Endothelial cell (in vitro differentiated cells): ENCODE results near the gene WNT9A. TPM values are rescaled to one million over a fixed set of nuclear protein-coding genes. Genes with fewer than 3 reads are reported as not detected.

ENCODE experiments used
- DNase-seq: peaks from one replicate; pipeline ENCODE4 v3.0.0; 2021; ENCODE audit warnings: low spot score
- H3K27ac Mint-ChIP-seq: one replicate; pipeline ENCODE4 v1.8.0; 2021; ENCODE audit warnings: mixed read lengths, inconsistent platforms; ENCODE audit not compliant: unreplicated experiment
- H3K27me3 Mint-ChIP-seq: one replicate; pipeline ENCODE4 v1.8.0; 2021; ENCODE audit warnings: mild to moderate bottlenecking, moderate library complexity, mixed read lengths, inconsistent platforms; ENCODE audit not compliant: unreplicated experiment
- H3K36me3 Mint-ChIP-seq: one replicate; pipeline ENCODE4 v1.8.0; 2021; ENCODE audit warnings: mild to moderate bottlenecking, low read depth, mixed read lengths, inconsistent platforms; ENCODE audit not compliant: unreplicated experiment
- H3K4me1 Mint-ChIP-seq: one replicate; pipeline ENCODE4 v1.8.0; 2021; ENCODE audit warnings: mild to moderate bottlenecking, mixed read lengths, inconsistent platforms; ENCODE audit not compliant: unreplicated experiment
- H3K4me3 Mint-ChIP-seq: one replicate; pipeline ENCODE4 v1.8.0; 2021; ENCODE audit warnings: mild to moderate bottlenecking, mixed read lengths, inconsistent platforms; ENCODE audit not compliant: unreplicated experiment
- H3K9me3 Mint-ChIP-seq: one replicate; pipeline ENCODE4 v1.8.0; 2021; ENCODE audit warnings: mixed read lengths, inconsistent platforms; ENCODE audit not compliant: unreplicated experiment
- total RNA-seq: library from RNA; stranded (reverse); fragmentation: NEBNext Ultra II Directional; extraction: Animal tissue kit (Norgen Biotek cat#: 25700); gene quantifications from one replicate; pipeline ENCODE4 v1.2.1, GENCODE V29; 2021; ENCODE audit not compliant: unreplicated experiment
- TF ChIP-seq, protein P1 (sequence below): fragments of 200-600 bp; sonication (generic); IDR thresholded peaks from one replicate; pipeline ENCODE4 v1.5.0; 2021; ENCODE audit warnings: antibody characterized with exemption; ENCODE audit not compliant: unreplicated experiment

Gene WNT9A
- total RNA-seq, 1 donor from 2014 or later = 1.0 TPM

DNA sequence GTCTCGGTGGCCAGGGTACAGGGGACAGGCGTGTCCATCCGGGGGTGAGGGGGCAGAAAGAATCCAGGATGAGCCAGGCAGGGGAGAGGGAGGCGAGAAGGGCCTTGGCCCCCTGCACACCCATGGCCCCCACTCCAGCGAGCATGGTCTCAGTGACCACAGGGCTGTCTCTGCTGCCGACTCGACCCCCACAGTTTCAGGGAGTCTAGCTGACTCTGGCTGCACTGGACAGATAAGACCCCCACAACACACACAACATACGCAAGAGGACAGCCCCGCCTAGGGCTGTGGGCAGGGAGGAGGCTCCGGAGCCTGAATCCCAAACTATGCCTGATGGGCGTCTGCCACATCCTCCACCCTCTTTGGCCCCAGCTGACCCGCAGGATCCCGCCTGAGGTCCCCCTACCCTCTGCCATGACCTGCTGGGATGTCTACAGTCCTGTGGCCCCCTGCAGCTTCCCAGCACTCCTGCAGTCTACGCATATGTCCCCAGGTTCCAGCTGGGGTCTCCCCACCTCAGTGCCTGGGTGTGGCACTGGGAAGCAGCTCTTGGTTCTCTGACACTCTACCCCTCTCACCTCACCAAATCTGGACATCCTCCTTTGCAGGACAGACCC, 22.0 kb downstream of the WNT9A start:
- Mint-ChIP-seq H3K4me1 (no peaks in the 10 kb centered on the region), H3K27ac (no peak overlapping the region), H3K36me3 (no peaks in the 10 kb centered on the region), H3K9me3 (no peaks in the 10 kb centered on the region), H3K4me3 (no peak overlapping the region), H3K27me3 (peaks cover 7% of the 10 kb centered on the region)
- DNase-seq = no peak
- TF ChIP-seq, protein P1, sequence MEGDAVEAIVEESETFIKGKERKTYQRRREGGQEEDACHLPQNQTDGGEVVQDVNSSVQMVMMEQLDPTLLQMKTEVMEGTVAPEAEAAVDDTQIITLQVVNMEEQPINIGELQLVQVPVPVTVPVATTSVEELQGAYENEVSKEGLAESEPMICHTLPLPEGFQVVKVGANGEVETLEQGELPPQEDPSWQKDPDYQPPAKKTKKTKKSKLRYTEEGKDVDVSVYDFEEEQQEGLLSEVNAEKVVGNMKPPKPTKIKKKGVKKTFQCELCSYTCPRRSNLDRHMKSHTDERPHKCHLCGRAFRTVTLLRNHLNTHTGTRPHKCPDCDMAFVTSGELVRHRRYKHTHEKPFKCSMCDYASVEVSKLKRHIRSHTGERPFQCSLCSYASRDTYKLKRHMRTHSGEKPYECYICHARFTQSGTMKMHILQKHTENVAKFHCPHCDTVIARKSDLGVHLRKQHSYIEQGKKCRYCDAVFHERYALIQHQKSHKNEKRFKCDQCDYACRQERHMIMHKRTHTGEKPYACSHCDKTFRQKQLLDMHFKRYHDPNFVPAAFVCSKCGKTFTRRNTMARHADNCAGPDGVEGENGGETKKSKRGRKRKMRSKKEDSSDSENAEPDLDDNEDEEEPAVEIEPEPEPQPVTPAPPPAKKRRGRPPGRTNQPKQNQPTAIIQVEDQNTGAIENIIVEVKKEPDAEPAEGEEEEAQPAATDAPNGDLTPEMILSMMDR = no peak

DNA sequence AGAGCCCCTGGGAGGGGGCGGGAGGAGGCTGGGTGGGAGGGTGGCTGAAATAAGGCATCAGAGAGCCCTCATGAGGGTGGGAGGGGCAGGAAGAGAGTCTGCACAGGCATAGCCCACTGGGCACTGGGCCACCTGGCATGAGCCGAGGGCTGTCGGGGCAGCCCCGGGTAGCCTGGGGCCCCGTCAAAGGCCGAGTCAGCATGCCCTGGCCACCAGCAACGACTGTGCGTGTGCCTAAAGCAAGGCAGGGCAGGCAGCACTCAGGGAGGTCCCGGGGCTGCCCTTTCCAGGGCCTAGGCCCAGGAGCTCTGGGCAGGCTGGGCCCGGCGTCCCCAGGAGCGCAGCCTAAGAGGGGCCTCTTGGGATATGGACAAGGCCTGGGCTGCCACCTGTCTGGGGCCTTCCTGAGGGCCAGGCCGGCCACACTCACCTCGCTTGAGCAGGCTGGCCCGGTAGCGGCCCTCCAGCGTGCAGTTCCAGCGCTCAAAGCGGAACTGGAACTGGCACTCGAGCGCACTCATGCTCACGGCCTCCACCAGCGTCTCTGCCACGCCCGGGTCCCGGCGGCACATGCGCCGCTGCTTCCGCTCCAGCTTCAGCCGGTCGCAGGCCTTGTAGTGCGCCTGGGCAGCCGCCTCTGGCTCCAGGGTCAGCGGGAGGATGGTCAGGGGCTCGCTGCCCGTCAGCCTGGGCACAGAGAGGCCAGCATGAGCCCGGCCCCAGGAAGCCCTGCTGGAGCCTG, 22.7 kb downstream of the WNT9A start:
- H3K27me3 Mint-ChIP-seq = peaks cover 7% of the 10 kb centered on the region
- H3K9me3 Mint-ChIP-seq = no peaks in the 10 kb centered on the region
- H3K36me3 Mint-ChIP-seq = no peaks in the 10 kb centered on the region
- TF ChIP-seq, protein P1 = no peak
- no peak overlapping the region for H3K27ac Mint-ChIP-seq
- no peaks in the 10 kb centered on the region for H3K4me1 Mint-ChIP-seq
- no peak for DNase-seq
- H3K4me3 Mint-ChIP-seq = no peak overlapping the region

DNA sequence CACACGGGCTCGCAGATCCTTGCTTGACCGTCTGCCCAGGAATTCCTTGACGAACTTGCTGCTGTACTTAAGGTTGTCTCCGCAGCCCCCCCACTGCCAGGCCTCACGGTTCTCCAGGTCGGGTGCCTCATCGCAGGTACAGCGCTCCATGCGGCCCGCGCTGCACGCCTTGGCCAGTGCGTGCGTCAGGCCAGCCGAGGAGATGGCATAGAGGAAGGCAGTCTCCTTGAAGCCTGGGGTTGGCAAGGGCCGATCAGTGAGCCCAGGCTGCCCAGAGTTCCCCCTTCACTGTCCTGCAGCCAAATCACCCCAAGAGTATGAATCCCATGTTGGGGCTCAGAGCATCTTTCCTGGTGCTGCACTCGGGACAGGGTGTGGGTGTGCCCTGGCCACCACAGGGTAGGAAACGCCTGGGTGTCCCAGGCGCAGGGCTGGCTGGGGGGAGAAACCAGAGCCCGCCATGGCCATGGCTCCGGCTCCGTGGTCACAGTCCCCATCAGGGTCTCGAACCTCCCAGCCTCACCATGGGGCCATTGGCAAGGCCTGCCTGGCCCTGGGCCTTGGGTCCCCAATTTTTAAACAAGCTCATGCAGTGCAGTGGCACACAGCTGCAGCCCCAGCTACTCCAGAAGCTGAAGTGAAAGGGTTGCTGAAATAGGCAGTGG, 23.4 kb downstream of the WNT9A start:
- TF ChIP-seq, protein P1 = no peak
- DNase-seq = no peak
- no peaks in the 10 kb centered on the region for H3K9me3 Mint-ChIP-seq
- no peak overlapping the region for H3K4me3 Mint-ChIP-seq
- no peak overlapping the region for H3K27ac Mint-ChIP-seq
- no peaks in the 10 kb centered on the region for H3K36me3 Mint-ChIP-seq
- peaks cover 12% of the 10 kb centered on the region for H3K27me3 Mint-ChIP-seq
- peaks cover 3% of the 10 kb centered on the region for H3K4me1 Mint-ChIP-seq

DNA sequence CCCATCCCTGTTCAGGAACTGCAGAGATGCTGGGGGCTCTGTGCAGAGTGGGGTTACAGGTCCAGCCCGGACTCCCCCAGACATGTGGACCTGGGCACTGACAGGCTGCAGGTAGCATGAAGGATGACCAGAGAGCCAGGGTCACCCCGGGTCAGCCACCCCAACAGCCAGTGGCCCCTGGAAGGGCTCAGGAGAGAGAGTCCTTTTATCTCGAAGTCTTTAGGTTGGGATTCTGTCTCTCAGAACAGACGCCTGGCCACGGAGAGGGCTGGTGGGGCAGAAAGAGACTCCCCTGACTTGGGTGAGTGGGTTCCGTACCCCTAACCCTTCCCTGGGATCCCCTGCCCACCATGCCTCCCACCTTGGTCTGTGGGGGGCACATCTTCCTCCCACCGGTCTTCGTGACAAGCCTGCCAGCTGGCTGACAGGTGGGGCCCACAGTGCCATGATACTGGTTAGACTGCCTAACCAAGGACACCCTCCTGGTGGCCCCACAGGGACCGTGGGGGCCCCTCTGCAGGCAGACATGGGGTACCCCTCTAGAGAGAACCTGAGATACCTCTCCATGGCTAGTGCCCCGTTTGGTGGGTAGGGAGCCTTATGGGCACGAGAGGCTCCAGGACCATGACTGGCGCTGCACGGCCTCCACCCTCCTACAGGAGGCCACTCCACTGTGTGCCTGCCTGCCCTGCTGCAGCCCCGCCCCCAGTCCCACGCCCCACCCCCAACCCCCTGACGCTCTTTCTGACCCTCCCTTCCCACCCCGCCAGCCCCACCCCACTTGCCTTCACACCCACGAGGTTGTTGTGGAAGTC, 24.2 kb downstream of the WNT9A start:
- Mint-ChIP-seq H3K4me3 (no peak overlapping the region), H3K9me3 (no peaks in the 10 kb centered on the region), H3K4me1 (peaks cover 3% of the 10 kb centered on the region), H3K27me3 (peaks cover 11% of the 10 kb centered on the region), H3K27ac (no peak overlapping the region), H3K36me3 (no peaks in the 10 kb centered on the region)
- TF ChIP-seq, protein P1 = no peak
- DNase-seq = no peak
